Hematopoietic multipotent progenitor cell treated with erythropoietin and hydrocortisone succinate and interleukin-3 and kit ligand, for 15 days (in vitro differentiated cells): Measurements from ENCODE around the gene WDR26.
"Not testable (repeated sequence)": the region's sequence is repeated elsewhere in the genome, so short reads cannot be mapped to it uniquely, and the experiment has no call there.

Experiments used
- DNase-seq: peaks from one replicate; pipeline ENCODE4 v3.0.0-alpha.2; 2015; ENCODE audit warnings: low spot score

The WDR26 gene

GRCh38 chr1:224348137-224348536 is 86.5 kb downstream of the WDR26 start:
- no peak for DNase-seq

GRCh38 chr1:224343679-224344078 is 90.9 kb downstream of the WDR26 start:
- no peak for DNase-seq

- DNase-seq, result not testable (repeated sequence)
These were observed 93.9 kb downstream of the WDR26 start for GRCh38 chr1:224340453-224341384.

- no peak for DNase-seq
These were observed 95.1 kb downstream of the WDR26 start for GRCh38 chr1:224339442-224340033.

GRCh38 chr1:224338150-224338838 is 96.3 kb downstream of the WDR26 start:
- peak; percentile 28 for DNase-seq
